HG03066 (cell line): ENCODE results near the gene GPHA2.
"Not testable (repeated sequence)": the region's sequence is repeated elsewhere in the genome, so short reads cannot be mapped to it uniquely, and the experiment has no call there.

Source experiments
- ATAC-seq: cut with Tn5 transposase; IDR thresholded peaks from one replicate; pipeline ENCODE4 v1.9.1; 2021; ENCODE audit warnings: low read depth; ENCODE audit not compliant: unreplicated experiment

The GPHA2 gene

DNA sequence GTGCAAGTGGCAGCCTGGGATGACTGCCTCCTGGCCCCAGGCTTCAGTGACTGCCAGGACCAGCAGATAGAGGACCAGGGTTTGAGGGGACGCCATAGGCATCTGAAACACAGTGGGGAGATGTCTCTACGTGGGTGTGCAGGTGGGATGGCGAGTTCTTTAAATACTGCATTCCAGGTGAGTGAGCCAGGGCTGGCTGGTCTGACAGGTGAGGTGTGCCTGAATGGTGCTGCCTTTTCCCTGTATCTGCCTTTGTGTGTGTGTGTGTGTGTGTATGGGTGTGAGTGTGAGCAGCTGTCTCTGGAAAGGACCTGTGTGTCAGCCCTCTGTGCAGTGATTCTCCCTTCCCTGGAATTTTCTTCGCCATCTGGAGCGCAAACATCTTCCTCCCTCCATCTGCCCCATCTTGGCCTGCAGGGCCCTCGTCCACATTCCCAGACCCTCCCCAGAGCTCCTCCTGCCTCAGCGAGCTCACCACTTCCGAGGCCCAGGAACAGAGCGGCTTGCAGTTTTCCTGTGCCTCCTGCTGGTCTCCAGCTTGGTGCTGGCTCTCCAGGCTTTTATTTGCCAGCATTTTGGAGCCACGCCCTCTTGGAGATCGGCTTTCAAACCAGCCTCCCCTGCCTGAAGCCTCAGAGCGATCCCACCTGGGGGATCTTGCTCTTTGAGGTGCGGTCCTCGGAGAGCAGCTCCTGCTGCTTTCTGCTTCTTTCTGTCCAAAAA is at the start of gene GPHA2:
Gene GPHA2, minus strand, starts transcription at position 535 of the 723 bp plus-strand sequence. Its CDS starts 433 bp downstream, at position 102.
- ATAC-seq = no peak

GRCh38 chr11:64983339-64983738 is 47.6 kb upstream of the GPHA2 start:
- ATAC-seq = not testable (repeated sequence)

- ATAC-seq = no peak
These were observed 41.0 kb upstream of the GPHA2 start for GRCh38 chr11:64976651-64977050.

GRCh38 chr11:64974124-64974523 is 38.4 kb upstream of the GPHA2 start:
- no peak for ATAC-seq

GRCh38 chr11:64971421-64972233 is 35.9 kb upstream of the GPHA2 start, which contains the start of gene MAJIN:
Gene MAJIN (minus strand): TSS chr11:64972108. CDS start chr11:64959405, 12,703 bp downstream.
- ATAC-seq = no peak

GRCh38 chr11:64970731-64971151 is 35.0 kb upstream of the GPHA2 start:
- ATAC-seq = no peak

DNA sequence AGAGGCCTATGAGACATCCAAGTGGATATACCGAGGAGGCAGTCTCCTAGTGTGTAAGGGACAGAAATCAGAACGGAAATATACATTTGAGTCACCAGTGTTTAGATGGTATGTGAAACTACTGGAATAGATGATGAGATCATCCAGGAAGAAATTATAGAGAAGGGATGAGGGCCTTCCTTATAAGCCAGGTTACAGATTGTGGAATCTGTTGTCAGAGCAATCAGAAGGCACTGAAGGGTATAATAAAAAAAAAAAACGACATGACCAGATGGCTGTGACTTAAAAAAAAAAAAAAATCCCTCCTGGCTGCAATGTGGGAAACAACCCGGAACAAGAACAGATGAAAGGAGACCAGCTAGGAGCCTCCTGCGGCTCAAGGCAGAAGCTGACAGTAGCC is 33.5 kb upstream of the GPHA2 start:
- ATAC-seq = no peak

DNA sequence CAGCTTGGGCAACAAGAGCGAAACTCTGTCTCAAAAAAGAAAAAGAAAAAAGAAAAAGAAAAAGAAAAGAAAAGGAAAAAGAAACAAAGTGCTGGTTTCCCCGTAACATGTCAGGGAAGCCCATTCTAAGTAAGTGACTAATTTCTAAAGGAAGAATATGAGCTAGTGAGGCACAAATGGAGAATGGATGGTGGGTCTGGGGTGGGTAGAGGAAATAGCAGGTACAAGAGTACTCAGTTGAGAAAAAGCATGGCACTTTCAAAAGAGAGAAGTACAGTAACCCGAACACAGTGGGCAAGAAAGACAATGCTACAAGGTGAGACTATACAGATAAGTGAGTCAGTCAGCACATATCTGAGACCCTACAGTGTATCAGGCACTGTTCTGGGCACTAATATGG is 31.7 kb upstream of the GPHA2 start:
- ATAC-seq = no peak

DNA sequence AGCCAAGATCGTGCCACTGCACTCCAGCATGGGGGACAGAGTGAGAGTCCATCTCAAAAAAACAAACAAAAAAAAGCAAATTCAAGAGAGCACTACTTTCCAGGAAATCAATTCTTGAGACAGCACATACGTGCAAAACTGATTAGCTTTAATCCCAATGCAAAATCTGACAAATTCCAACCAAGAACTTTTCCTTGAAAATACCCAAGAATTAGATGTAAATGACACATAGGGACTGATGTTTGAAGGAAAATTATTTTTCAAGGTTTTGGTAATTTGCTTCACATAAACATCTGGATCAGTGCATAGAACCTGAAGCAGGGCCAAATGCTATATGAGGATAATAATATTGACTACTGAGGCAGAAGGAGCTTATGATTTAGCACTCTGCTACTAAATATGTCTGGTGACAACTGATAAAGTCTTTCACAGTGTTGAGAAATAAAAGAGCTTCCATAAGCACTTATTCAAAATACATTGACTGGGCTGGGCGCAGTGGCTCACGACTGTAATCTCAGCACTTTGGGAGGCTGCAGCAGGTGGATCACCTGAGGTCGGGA is 27.5 kb upstream of the GPHA2 start:
- ATAC-seq = no peak

- no peak for ATAC-seq
These were observed 25.0 kb upstream of the GPHA2 start for GRCh38 chr11:64960719-64961118.

- ATAC-seq = no peak
These were observed 23.8 kb upstream of the GPHA2 start for GRCh38 chr11:64959498-64959897.

GRCh38 chr11:64954201-64954600 is 18.5 kb upstream of the GPHA2 start:
- ATAC-seq = no peak

- ATAC-seq = no peak
These were observed 15.8 kb upstream of the GPHA2 start for GRCh38 chr11:64951529-64951928.

DNA sequence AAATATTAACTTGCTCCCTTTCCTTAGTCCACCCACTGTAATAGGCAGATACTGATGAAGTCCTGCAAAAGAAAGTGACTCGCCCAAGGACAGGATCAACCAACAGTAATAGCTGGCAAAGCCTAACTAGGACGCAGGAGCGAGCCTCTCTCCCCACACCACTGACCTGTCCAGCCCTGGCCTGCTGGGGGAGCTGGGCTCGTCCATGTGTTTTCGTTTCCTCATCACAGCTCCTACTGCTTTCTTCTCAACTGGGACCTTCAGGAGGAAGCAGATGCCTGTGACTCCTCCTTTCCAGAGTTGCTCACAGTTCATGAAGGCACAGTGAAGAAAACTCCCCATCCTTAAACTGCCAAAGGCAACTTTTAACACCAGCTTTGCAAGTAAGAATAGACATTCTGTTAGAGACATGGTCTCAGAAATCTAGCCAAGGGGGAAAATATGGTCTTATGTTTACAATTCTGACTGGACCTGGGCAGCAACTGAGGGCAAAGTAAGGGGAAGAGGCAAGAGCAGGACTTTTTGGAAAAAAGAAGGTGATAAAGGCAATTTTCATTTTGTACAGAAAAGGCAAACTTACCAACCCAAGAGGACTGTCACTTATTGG is 11.6 kb upstream of the GPHA2 start:
- ATAC-seq = no peak

DNA sequence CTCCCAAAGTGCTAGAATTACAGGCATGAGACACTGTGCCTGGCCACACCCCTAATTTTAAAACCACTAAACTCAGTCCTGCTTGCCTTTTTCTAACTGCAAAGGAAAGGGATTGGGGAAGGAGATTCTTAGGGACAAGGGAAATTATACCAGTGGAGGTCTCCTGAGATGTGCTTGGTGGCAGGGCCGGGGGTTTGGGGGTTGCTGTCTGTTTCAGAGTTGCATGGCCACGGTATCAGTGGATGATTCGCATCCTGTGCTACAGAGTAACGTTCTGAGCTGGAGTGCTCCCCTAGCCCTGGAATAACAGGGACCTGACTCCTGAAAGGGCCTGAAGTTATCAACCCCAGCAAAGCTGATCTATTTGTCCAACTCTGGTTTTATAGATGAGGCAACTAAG is 846 bp upstream of the GPHA2 start:
- ATAC-seq = no peak

GRCh38 chr11:64934682-64935358 is 873 bp downstream of the GPHA2 start:
- no peak for ATAC-seq

DNA sequence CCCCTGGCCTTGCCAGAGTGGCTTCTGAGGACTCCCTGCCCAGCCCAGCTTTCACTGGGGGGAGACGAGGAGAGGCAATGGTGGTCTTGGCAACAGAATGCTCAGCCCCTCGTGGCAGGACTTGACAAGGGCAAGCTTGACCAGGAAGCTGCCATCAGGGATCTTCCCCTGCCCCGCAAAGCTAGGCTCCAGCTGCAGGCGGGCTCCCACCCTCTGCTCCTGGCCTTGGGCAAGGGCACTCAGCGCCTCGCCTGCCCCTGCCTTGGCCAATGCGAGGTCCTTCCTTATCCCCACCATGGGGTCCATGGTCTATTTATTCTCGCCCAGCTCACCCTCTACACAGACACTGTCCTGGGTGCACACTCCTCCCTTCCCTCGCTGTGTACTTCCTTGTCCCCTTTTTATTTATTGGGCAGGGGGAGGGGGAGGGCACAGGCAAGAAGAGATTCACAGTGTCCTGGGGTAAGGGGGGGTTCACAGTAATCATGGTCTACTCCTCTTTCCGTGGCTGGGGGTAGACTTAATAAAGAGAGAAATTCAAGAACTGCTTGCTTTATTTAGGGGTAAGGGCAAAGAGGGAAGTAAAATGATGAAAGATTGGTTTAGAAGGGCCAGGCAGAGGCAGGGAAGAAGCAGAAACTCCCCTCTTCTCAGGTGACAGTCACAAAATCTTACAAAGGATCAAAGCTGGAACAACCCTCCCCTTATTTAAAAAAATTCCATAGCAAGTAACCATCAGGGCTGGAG is 1.6 kb downstream of the GPHA2 start:
- ATAC-seq = no peak

- ATAC-seq = no peak
These were observed 2.3 kb downstream of the GPHA2 start for GRCh38 chr11:64933213-64933934.

- no peak for ATAC-seq
These were observed 3.4 kb downstream of the GPHA2 start for GRCh38 chr11:64932324-64932723.
